ENCODE measurements around the gene CEP63.

CEP63 gene

GRCh38 chr3:134485718-134486576, at the start of gene CEP63, which contains the start of gene ANAPC13:
Gene CEP63 (plus strand): TSS chr3:134486057. CDS start chr3:134495321, 9,264 bp downstream.
Gene ANAPC13 (minus strand): TSS chr3:134485985. CDS start chr3:134482904, 3,081 bp downstream.
- peak; percentile 96 for DNase-seq

- DNase-seq, result no peak
These were observed 48.6 kb upstream of the CEP63 start for GRCh38 chr3:134437211-134437752.

GRCh38 chr3:134441321-134441720, 44.5 kb upstream of the CEP63 start:
- DNase-seq, result no peak

GRCh38 chr3:134441821-134442220, 44.0 kb upstream of the CEP63 start:
- no peak for DNase-seq

- DNase-seq, result no peak
These were observed 40.8 kb upstream of the CEP63 start for GRCh38 chr3:134445095-134445494.

- peak; percentile 42 for DNase-seq
These were observed 40.2 kb upstream of the CEP63 start for GRCh38 chr3:134445636-134446035.

- DNase-seq, result peak; percentile 74
These were observed 39.1 kb upstream of the CEP63 start for GRCh38 chr3:134446800-134447199.

GRCh38 chr3:134447351-134447750, 38.5 kb upstream of the CEP63 start:
- no peak for DNase-seq

- no peak for DNase-seq
These were observed 37.2 kb upstream of the CEP63 start for GRCh38 chr3:134448664-134449063.

- DNase-seq, result peak; percentile 16
These were observed 36.6 kb upstream of the CEP63 start for GRCh38 chr3:134449277-134449676.

GRCh38 chr3:134449951-134450350, 35.9 kb upstream of the CEP63 start:
- peak; percentile 16 for DNase-seq

GRCh38 chr3:134453631-134454030, 32.2 kb upstream of the CEP63 start:
- DNase-seq, result no peak

- DNase-seq, result no peak
These were observed 28.3 kb upstream of the CEP63 start for GRCh38 chr3:134457376-134458074.

- no peak for DNase-seq
These were observed 27.4 kb upstream of the CEP63 start for GRCh38 chr3:134458406-134458945.

- DNase-seq, result no peak
These were observed 26.3 kb upstream of the CEP63 start for GRCh38 chr3:134459562-134459961.

- no peak for DNase-seq
These were observed 24.9 kb upstream of the CEP63 start for GRCh38 chr3:134460965-134461364.

- DNase-seq, result no peak
These were observed 23.4 kb upstream of the CEP63 start for GRCh38 chr3:134462331-134462941.

GRCh38 chr3:134463676-134464063, 22.2 kb upstream of the CEP63 start:
- DNase-seq, result no peak

- no peak for DNase-seq
These were observed 21.7 kb upstream of the CEP63 start for GRCh38 chr3:134464064-134464688.

GRCh38 chr3:134464689-134465365, 21.0 kb upstream of the CEP63 start:
- DNase-seq, result no peak

- DNase-seq, result no peak
These were observed 19.5 kb upstream of the CEP63 start for GRCh38 chr3:134466331-134466730.

GRCh38 chr3:134468519-134468918, 17.3 kb upstream of the CEP63 start:
- no peak for DNase-seq
